Osteoblast (primary cell): ENCODE results near the gene CACNA1C. TPM values are rescaled to one million over a fixed set of nuclear protein-coding genes. Genes with fewer than 3 reads are reported as not detected.

Experiments
- DNase-seq: peaks from one replicate; pipeline ENCODE4 v3.0.0; 2011; ENCODE audit warnings: low spot score, mixed read lengths; ENCODE audit not compliant: insufficient read length; ENCODE audit errors: missing footprints
- H2AFZ ChIP-seq: 2 replicates; pipeline ENCODE4 v1.6.0; 2011; ENCODE audit warnings: mild to moderate bottlenecking, low read length
- H3K27ac ChIP-seq: 2 replicates; pipeline ENCODE4 v1.5.1; 2011; ENCODE audit warnings: mild to moderate bottlenecking, low read depth, low read length, moderate library complexity
- H3K27me3 ChIP-seq: 2 replicates; pipeline ENCODE4 v1.6.0; 2012; ENCODE audit warnings: mild to moderate bottlenecking, control low read depth, inconsistent platforms, low read length, moderate library complexity; ENCODE audit not compliant: insufficient read depth
- H3K36me3 ChIP-seq: 2 replicates; pipeline ENCODE4 v1.5.1; 2011; ENCODE audit warnings: mild to moderate bottlenecking, low read length, control low read depth, moderate library complexity; ENCODE audit not compliant: insufficient read depth
- H3K4me1 ChIP-seq: 2 replicates; pipeline ENCODE4 v1.5.1; 2011; ENCODE audit warnings: mild to moderate bottlenecking, low read length, control low read depth, moderate library complexity; ENCODE audit not compliant: insufficient read depth
- H3K4me2 ChIP-seq: 2 replicates; pipeline ENCODE4 v1.6.0; 2011; ENCODE audit warnings: mild to moderate bottlenecking, low read length; ENCODE audit not compliant: insufficient read depth
- H3K4me3 ChIP-seq: fragments of 200-600 bp; sonication (generic); 3 replicates; pipeline ENCODE4 v1.5.1; 2012; ENCODE audit warnings: mild to moderate bottlenecking, low read length, inconsistent platforms; ENCODE audit not compliant: insufficient read depth
- H3K79me2 ChIP-seq: 2 replicates; pipeline ENCODE4 v1.6.0; 2012; ENCODE audit warnings: mild to moderate bottlenecking, low read length, control low read depth, inconsistent platforms; ENCODE audit not compliant: insufficient read depth
- H3K9me3 ChIP-seq: 2 replicates; pipeline ENCODE4 v1.5.1; 2011; ENCODE audit warnings: low read depth, low read length, control low read depth
- H4K20me1 ChIP-seq: 2 replicates; pipeline ENCODE4 v1.6.0; 2012; ENCODE audit warnings: mild to moderate bottlenecking, low read length, control low read depth; ENCODE audit not compliant: insufficient read depth
- total RNA-seq: library from RNA; depleted of rRNA; stranded (reverse); fragments of >200 nt; gene quantifications from 2 replicates; pipeline ENCODE4 v1.2.3, GENCODE V29; 2012
- TF ChIP-seq, protein P1 (sequence below): IDR thresholded peaks from 2 replicates; pipeline ENCODE4 v1.5.1; 2011; ENCODE audit warnings: mild to moderate bottlenecking, low read depth, low read length, moderate library complexity; ENCODE audit errors: extremely low read depth

CACNA1C gene
- total RNA-seq, 1 donor: 19.2 TPM

DNA sequence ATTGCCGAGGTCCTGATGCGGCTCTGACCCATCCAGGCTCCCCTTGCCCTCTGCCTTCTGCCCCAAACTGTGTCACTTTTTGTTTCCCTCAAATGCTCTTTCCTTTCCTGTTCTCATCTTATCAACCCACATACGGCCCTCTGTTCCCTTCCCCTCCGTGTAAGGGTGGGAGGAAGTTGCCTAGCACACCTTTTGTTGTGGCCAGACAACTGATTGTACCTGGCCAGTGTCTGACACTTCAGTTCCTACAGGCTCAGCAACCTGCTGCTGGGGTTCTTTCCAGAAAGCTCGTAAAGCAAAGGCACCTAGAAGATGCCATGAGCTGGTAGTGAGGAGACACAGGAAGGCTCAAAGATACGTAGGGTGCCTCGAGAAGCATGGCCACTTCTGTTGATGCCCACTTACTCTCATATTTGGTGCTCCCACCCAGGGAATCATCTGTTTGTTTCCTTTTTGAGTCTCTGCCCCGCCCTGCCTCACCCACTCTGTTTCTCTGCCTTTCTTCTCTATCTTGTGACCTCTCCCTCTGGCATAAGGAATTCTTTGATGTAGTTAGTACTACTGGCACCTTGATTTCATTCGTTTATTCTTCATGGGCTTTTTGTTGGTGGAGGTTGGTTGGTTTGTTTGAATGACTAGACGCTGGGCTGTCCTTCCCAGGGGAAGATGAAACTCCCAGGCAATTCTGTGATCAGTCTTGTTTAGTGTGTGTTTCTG, 589.5 kb downstream of the CACNA1C start:
- Histone ChIP-seq H3K27ac (no peak overlapping the region), H4K20me1 (no peaks in the 10 kb centered on the region), H3K4me1 (peaks cover 21% of the 10 kb centered on the region), H2AFZ (no peak overlapping the region), H3K79me2 (no peaks in the 10 kb centered on the region), H3K4me3 (no peak overlapping the region), H3K4me2 (no peak overlapping the region), H3K9me3 (no peaks in the 10 kb centered on the region), H3K36me3 (no peaks in the 10 kb centered on the region), H3K27me3 (no peaks in the 10 kb centered on the region)
- TF ChIP-seq, protein P1, sequence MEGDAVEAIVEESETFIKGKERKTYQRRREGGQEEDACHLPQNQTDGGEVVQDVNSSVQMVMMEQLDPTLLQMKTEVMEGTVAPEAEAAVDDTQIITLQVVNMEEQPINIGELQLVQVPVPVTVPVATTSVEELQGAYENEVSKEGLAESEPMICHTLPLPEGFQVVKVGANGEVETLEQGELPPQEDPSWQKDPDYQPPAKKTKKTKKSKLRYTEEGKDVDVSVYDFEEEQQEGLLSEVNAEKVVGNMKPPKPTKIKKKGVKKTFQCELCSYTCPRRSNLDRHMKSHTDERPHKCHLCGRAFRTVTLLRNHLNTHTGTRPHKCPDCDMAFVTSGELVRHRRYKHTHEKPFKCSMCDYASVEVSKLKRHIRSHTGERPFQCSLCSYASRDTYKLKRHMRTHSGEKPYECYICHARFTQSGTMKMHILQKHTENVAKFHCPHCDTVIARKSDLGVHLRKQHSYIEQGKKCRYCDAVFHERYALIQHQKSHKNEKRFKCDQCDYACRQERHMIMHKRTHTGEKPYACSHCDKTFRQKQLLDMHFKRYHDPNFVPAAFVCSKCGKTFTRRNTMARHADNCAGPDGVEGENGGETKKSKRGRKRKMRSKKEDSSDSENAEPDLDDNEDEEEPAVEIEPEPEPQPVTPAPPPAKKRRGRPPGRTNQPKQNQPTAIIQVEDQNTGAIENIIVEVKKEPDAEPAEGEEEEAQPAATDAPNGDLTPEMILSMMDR: no peak
- no peak for DNase-seq

DNA sequence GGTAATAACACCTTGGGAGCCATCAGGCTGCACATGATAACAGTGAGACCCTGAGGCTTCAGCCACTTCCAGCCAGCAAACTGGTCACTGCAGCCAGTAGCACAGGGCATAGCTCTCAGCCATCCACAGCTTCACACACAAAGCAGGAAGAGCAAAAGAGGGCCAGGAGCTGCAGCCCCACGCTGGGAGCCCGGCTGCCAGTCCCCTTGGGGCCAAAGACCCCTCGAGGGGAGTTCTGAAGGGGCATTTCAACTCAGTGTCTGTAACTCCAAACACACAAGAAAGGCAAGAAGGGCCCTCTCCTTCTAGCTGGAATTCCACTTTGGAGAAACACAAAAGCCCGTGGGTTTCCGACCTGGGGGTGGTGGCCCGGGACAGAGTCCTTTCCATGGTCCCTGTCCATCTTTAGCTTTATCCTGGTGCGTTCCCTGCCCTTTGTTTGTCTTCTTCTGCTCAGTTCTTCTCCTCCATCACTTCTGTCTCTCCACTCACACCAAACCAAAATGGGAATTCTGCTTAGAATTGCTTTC, 590.2 kb downstream of the CACNA1C start:
- Histone ChIP-seq H3K36me3 (no peaks in the 10 kb centered on the region), H3K79me2 (no peaks in the 10 kb centered on the region), H2AFZ (no peak overlapping the region), H3K4me3 (no peak overlapping the region), H3K27me3 (no peaks in the 10 kb centered on the region), H4K20me1 (no peaks in the 10 kb centered on the region), H3K27ac (no peak overlapping the region), H3K4me1 (peaks cover 21% of the 10 kb centered on the region), H3K9me3 (no peaks in the 10 kb centered on the region), H3K4me2 (no peak overlapping the region)
- TF ChIP-seq, protein P1: no peak
- no peak for DNase-seq

DNA sequence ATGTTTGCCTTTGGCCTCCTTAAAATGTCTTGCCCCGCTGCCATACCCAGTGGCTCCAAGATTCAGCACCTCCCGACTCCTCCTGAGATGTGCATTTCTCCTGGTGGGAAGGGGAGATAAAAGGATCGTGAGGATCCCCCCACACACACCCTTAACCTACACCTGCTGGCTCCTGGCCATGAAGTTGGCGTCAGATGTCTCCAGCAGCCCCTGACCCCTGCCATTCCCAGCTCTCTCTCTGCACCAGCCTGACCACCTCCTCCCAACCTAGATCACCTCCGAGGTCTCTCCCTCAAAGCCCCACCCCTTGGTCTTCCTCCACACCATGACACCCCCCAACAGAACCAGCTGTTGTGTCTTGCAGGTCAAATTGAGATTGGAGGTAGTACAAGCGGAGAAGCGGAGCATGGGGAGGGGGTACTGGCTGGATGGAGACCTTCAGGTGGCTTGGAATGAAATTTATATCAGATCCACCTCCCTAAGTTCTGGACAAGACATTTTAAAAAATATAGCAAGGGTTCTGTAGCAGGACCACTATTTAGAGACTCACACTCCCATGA, 590.9 kb downstream of the CACNA1C start:
- TF ChIP-seq, protein P1: no peak
- H3K36me3 ChIP-seq: no peaks in the 10 kb centered on the region
- no peak overlapping the region for H3K27ac ChIP-seq
- no peak overlapping the region for H2AFZ ChIP-seq
- no peaks in the 10 kb centered on the region for H3K79me2 ChIP-seq
- peaks cover 21% of the 10 kb centered on the region for H3K4me1 ChIP-seq
- H3K9me3 ChIP-seq: no peaks in the 10 kb centered on the region
- DNase-seq: no peak
- no peaks in the 10 kb centered on the region for H3K27me3 ChIP-seq
- no peaks in the 10 kb centered on the region for H4K20me1 ChIP-seq
- H3K4me3 ChIP-seq: no peak overlapping the region
- H3K4me2 ChIP-seq: no peak overlapping the region

DNA sequence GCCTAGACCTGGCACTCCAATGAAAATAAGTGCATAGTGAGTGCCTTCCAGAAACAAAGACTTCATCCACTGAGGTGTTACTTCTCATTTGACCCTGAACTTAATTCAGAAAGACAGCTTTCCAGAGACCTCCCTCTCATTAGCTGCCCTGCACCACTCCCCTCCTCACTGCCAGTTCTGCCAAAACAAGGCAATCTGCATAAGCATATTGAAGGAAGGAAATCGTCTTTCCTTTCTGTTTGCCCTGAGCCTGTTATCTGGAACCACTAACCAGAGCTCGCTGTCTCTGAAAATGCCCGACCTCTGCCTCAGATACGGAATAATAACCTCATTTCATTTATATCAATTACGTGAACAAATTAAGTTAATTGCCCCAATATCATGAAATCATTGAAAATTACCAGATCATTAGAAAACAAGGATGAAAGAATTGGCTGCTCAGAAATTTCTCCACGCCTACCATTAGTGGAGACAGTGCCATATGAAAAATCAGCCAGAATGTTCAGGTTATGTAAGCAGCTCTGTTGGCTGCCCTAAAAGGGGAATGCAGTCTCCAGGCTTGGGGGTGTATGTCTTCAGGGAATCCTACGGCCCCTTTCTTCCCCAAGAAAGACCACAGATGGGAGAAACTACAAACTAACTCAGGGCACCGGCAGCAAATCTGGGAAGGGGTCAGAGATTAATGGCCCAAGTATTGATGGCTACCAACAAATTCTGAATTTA, 592.1 kb downstream of the CACNA1C start:
- H4K20me1 ChIP-seq: no peaks in the 10 kb centered on the region
- H3K4me1 ChIP-seq: peaks cover 18% of the 10 kb centered on the region
- H3K4me3 ChIP-seq: no peak overlapping the region
- no peaks in the 10 kb centered on the region for H3K27me3 ChIP-seq
- H3K9me3 ChIP-seq: no peaks in the 10 kb centered on the region
- H3K27ac ChIP-seq: no peak overlapping the region
- no peak for DNase-seq
- H3K4me2 ChIP-seq: no peak overlapping the region
- no peaks in the 10 kb centered on the region for H3K79me2 ChIP-seq
- TF ChIP-seq, protein P1: no peak
- no peaks in the 10 kb centered on the region for H3K36me3 ChIP-seq
- no peak overlapping the region for H2AFZ ChIP-seq
